UCSD-AML1 (cell line): ENCODE results near the gene OAT.
"Not testable (repeated sequence)": the region's sequence is repeated elsewhere in the genome, so short reads cannot be mapped to it uniquely, and the experiment has no call there.

ENCODE experiments used
- DNase-seq: peaks from one replicate; lab custom pipeline; 2025; ENCODE audit not compliant: unreplicated experiment; lab: John Stamatoyannopoulos, UW

OAT gene

GRCh38 chr10:124379609-124380193 is 39.0 kb downstream of the OAT start:
- DNase-seq: no peak

GRCh38 chr10:124378881-124379471 is 39.7 kb downstream of the OAT start:
- DNase-seq: no peak

- DNase-seq: no peak
These were observed 40.5 kb downstream of the OAT start for GRCh38 chr10:124378271-124378670.

- no peak for DNase-seq
These were observed 41.6 kb downstream of the OAT start for GRCh38 chr10:124377101-124377500.

GRCh38 chr10:124376411-124376810 is 42.3 kb downstream of the OAT start:
- no peak for DNase-seq

GRCh38 chr10:124375691-124376090 is 43.0 kb downstream of the OAT start:
- no peak for DNase-seq

- DNase-seq: no peak
These were observed 43.4 kb downstream of the OAT start for GRCh38 chr10:124375353-124375614.

- DNase-seq: no peak
These were observed 44.0 kb downstream of the OAT start for GRCh38 chr10:124374535-124375352.

- no peak for DNase-seq
These were observed 45.8 kb downstream of the OAT start for GRCh38 chr10:124372899-124373298.

GRCh38 chr10:124370426-124370825 is 48.3 kb downstream of the OAT start:
- DNase-seq: no peak

GRCh38 chr10:124369986-124370385 is 48.7 kb downstream of the OAT start:
- DNase-seq: no peak

- DNase-seq: not testable (repeated sequence)
These were observed 49.2 kb downstream of the OAT start for GRCh38 chr10:124369533-124369932.

- no peak for DNase-seq
These were observed 49.7 kb downstream of the OAT start for GRCh38 chr10:124369066-124369465.

- no peak for DNase-seq
These were observed 50.8 kb downstream of the OAT start for GRCh38 chr10:124367936-124368335.

GRCh38 chr10:124367414-124367813 is 51.3 kb downstream of the OAT start:
- DNase-seq: no peak

GRCh38 chr10:124366825-124367224 is 51.9 kb downstream of the OAT start:
- no peak for DNase-seq

GRCh38 chr10:124366343-124366742 is 52.4 kb downstream of the OAT start:
- no peak for DNase-seq

GRCh38 chr10:124364674-124365073 is 54.0 kb downstream of the OAT start:
- DNase-seq: no peak

- no peak for DNase-seq
These were observed 56.2 kb downstream of the OAT start for GRCh38 chr10:124362568-124362967.

GRCh38 chr10:124359336-124359832 is 59.3 kb downstream of the OAT start:
- no peak for DNase-seq

GRCh38 chr10:124357561-124357885 is 61.2 kb downstream of the OAT start:
- no peak for DNase-seq

- no peak for DNase-seq
These were observed 61.8 kb downstream of the OAT start for GRCh38 chr10:124356701-124357560.
